Liver (tissue), 9 donors: ENCODE data around the gene SRPX. TPM values are rescaled to one million over a fixed set of nuclear protein-coding genes. Genes with fewer than 3 reads are reported as not detected.

ENCODE experiments used
- DNase-seq: peaks from one replicate; pipeline ENCODE4 v3.0.0-alpha.2; 2017; ENCODE audit warnings: low spot score
- H3K27ac ChIP-seq, 2 donors: one replicate each; pipeline ENCODE4 v1.7.0; 2013; ENCODE audit warnings: inconsistent platforms in 2 of 2, low read length in 2 of 2, control low read depth in 1 of 2, low read depth in 1 of 2, mild to moderate bottlenecking in 1 of 2
- H3K27me3 ChIP-seq, 4 donors: one replicate each; pipeline versions ENCODE4 v1.6.1 to v1.7.0; 2013; ENCODE audit warnings: low read length in 3 of 4, inconsistent platforms in 1 of 4, mild to moderate bottlenecking in 1 of 4, moderate library complexity in 1 of 4; ENCODE audit not compliant: control insufficient read depth in 4 of 4, insufficient read depth in 4 of 4
- H3K36me3 ChIP-seq, 4 donors: one replicate each; pipeline versions ENCODE4 v1.6.1 to v1.7.0; 2013; ENCODE audit warnings: low read length in 3 of 4, mild to moderate bottlenecking in 3 of 4, low read depth in 1 of 4, moderate library complexity in 1 of 4; ENCODE audit not compliant: control insufficient read depth in 4 of 4, insufficient read depth in 3 of 4
- H3K4me1 ChIP-seq, 4 donors: one replicate each; pipeline versions ENCODE4 v1.6.1 to v1.7.0; 2013; ENCODE audit warnings: low read length in 3 of 4, mild to moderate bottlenecking in 3 of 4, moderate library complexity in 1 of 4; ENCODE audit not compliant: control insufficient read depth in 4 of 4, insufficient read depth in 4 of 4
- H3K4me3 ChIP-seq, 3 donors: one replicate each; pipeline versions ENCODE4 v1.6.1 to v1.7.0; 2013; ENCODE audit warnings: low read length in 3 of 3, control low read depth in 1 of 3, low read depth in 1 of 3, mild to moderate bottlenecking in 1 of 3
- H3K9ac ChIP-seq, 2 donors: one replicate each; pipeline ENCODE4 v1.7.0; 2013; ENCODE audit warnings: low read length in 2 of 2, mild to moderate bottlenecking in 2 of 2, moderate library complexity in 2 of 2, control low read depth in 1 of 2, low read depth in 1 of 2
- H3K9me3 ChIP-seq, 4 donors: one replicate each; pipeline versions ENCODE4 v1.6.1 to v1.7.0; 2013; ENCODE audit warnings: low read length in 3 of 4; ENCODE audit not compliant: control insufficient read depth in 4 of 4
- FOXA1 ChIP-seq: IDR thresholded peaks from 2 replicates; pipeline ENCODE4 v1.6.1; 2016; ENCODE audit warnings: antibody characterized with exemption
- GABPA ChIP-seq, 2 donors: IDR thresholded peaks in 1 of 2; conservative IDR thresholded peaks in 1 of 2; 2 replicates each; pipeline ENCODE4 v1.6.1; 2016; ENCODE audit warnings: antibody characterized with exemption in 2 of 2, mild to moderate bottlenecking in 1 of 2, moderate library complexity in 1 of 2
- HNF4G ChIP-seq: IDR thresholded peaks from 2 replicates; pipeline ENCODE4 v1.6.1; 2016; ENCODE audit warnings: antibody characterized with exemption
- JUND ChIP-seq, 2 donors: IDR thresholded peaks; 2 replicates each; pipeline ENCODE4 v1.6.1; 2016; ENCODE audit warnings: antibody characterized with exemption in 2 of 2
- NR2F2 ChIP-seq: IDR thresholded peaks from 2 replicates; pipeline ENCODE4 v1.6.1; 2016; ENCODE audit warnings: antibody characterized with exemption
- RAD21 ChIP-seq, 2 donors: IDR thresholded peaks; 2 replicates each; pipeline ENCODE4 v1.6.1; 2016; ENCODE audit warnings: antibody characterized with exemption in 2 of 2, mild to moderate bottlenecking in 2 of 2
- RXRA ChIP-seq, 2 donors: IDR thresholded peaks; 2 replicates each; pipeline ENCODE4 v1.6.1; 2017 to 2018; ENCODE audit warnings: antibody characterized with exemption in 2 of 2, mild to moderate bottlenecking in 1 of 2
- TAF1 ChIP-seq: conservative IDR thresholded peaks from 2 replicates; pipeline ENCODE4 v1.6.1; 2016; ENCODE audit warnings: antibody characterized with exemption, mild to moderate bottlenecking
- WGBS: extraction: QIAGEN DNeasy Blood & Tissue Kit; methylation state at CpG from one replicate; pipeline ENCODE4 v1.1.7; 2013; 5-methylcytosine and 5-hydroxymethylcytosine counted together
- polyA plus RNA-seq, 2 donors: library from polyadenylated mRNA; stranded (reverse) in 1 of 2; unstranded in 1 of 2; fragments of 200-250 nt in 1 of 2; fragments of >200 nt in 1 of 2; fragmentation: Nextera tagmentation in 1 of 2; extraction: Ambion mirVana in 1 of 2; gene quantifications; one replicate each; pipeline versions ENCODE4 v1.2.1 to v1.2.3, GENCODE V29; 2013 to 2015
- total RNA-seq, 2 donors: library from RNA; depleted of rRNA; stranded (reverse); fragments of >200 nt; gene quantifications; one replicate each; pipeline ENCODE4 v1.2.3, GENCODE V29; 2014
- TF ChIP-seq, protein P1 (sequence below): IDR thresholded peaks from 2 replicates; pipeline ENCODE4 v1.6.1; 2016; ENCODE audit warnings: antibody characterized with exemption
- TF ChIP-seq, protein P2 (sequence below): fragments of 150-350 bp; IDR thresholded peaks from 2 replicates; pipeline ENCODE4 v1.5.1; 2017; ENCODE audit warnings: improper control_type of control experiment, low read depth, low read length; ENCODE audit not compliant: missing input control
- TF ChIP-seq, protein P3 (sequence below): IDR thresholded peaks from 2 replicates; pipeline ENCODE4 v1.6.1; 2016; ENCODE audit warnings: antibody characterized with exemption, mild to moderate bottlenecking
- donor health status: healthy.
- donor health status: healthy.
- donor health status: healthy.
- donor health status: healthy.
- donor health status: healthy.

Gene SRPX
- total and polyA plus RNA-seq, 4 donors: 4.9 to 15.3 (median 10.3) TPM

DNA sequence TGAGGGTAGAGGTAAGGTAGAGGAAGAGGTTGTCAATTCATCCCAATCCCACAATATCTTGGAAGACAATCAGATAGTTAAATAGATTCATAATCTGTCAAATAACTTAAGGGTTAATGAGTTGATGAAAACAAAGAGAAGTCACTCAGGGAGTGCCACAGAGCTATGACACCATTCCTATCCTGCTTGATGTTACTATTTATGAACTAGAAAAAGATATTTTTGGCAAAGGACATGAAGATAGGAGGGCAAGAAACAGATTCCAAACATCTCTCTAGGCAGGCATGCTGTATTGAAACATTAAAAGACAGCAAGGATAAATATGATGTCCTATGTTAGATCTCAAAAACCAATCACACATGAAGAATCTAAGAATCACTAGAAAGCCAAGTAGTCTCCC is 3.5 kb upstream of the SRPX start:
- H3K9ac ChIP-seq: no peak overlapping the region
- TF ChIP-seq HNF4G: no peak
- TF ChIP-seq JUND (IDR thresholded peaks at IDR 0.05): no peak
- TF ChIP-seq RXRA (IDR thresholded peaks at IDR 0.05): no peak
- TF ChIP-seq GABPA (IDR thresholded peaks at IDR 0.05 in 1 of 2, conservative IDR thresholded peaks at IDR 0.05 in 1 of 2): no peak
- TF ChIP-seq, protein P1, sequence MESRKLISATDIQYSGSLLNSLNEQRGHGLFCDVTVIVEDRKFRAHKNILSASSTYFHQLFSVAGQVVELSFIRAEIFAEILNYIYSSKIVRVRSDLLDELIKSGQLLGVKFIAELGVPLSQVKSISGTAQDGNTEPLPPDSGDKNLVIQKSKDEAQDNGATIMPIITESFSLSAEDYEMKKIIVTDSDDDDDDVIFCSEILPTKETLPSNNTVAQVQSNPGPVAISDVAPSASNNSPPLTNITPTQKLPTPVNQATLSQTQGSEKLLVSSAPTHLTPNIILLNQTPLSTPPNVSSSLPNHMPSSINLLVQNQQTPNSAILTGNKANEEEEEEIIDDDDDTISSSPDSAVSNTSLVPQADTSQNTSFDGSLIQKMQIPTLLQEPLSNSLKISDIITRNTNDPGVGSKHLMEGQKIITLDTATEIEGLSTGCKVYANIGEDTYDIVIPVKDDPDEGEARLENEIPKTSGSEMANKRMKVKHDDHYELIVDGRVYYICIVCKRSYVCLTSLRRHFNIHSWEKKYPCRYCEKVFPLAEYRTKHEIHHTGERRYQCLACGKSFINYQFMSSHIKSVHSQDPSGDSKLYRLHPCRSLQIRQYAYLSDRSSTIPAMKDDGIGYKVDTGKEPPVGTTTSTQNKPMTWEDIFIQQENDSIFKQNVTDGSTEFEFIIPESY: no peak

DNA sequence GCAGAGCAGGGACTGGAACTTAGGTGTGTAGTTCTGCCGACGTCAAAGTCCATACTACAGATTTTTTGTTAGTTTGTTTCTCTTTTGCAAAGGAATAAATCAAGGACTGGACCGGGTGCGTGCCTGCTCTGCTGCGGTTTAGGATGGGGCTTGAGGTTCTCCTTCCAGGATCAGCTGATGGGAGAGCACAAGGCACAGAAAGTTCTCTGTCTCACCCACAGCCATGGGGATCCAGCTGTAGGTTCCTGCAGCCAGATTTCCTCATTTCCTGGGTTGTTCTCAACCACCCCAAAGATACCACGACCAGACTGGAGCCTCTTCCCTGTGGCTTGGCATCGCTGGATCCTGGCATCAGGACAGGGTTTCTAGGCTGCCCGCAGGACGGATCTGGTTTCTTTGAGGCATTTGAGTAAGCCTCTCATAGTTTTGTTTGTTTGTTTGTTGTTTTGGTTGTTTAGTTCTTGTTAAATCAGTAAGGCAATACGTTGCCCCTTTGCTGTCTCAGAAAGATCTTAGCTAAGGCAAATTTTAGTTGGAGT is 789 bp upstream of the SRPX start:
- Histone ChIP-seq H3K9me3 (no peaks in the 10 kb centered on the region), H3K9ac (no peak overlapping the region), H3K4me1 (peaks cover 0 to 13% (median 5%) of the 10 kb centered on the region in 4 donors), H3K27ac (no peak overlapping the region), H3K4me3 (no peak overlapping the region), H3K36me3 (no peaks in the 10 kb centered on the region), H3K27me3 (peaks cover 0 to 3% (median 0%) of the 10 kb centered on the region in 4 donors)
- WGBS: 59% methylated on average over 10 of the region's 10 CpGs
- TF ChIP-seq RAD21 (IDR thresholded peaks at IDR 0.05) (no peak), RXRA (IDR thresholded peaks at IDR 0.05) (no peak), TAF1 (no peak)
- TF ChIP-seq, protein P2, sequence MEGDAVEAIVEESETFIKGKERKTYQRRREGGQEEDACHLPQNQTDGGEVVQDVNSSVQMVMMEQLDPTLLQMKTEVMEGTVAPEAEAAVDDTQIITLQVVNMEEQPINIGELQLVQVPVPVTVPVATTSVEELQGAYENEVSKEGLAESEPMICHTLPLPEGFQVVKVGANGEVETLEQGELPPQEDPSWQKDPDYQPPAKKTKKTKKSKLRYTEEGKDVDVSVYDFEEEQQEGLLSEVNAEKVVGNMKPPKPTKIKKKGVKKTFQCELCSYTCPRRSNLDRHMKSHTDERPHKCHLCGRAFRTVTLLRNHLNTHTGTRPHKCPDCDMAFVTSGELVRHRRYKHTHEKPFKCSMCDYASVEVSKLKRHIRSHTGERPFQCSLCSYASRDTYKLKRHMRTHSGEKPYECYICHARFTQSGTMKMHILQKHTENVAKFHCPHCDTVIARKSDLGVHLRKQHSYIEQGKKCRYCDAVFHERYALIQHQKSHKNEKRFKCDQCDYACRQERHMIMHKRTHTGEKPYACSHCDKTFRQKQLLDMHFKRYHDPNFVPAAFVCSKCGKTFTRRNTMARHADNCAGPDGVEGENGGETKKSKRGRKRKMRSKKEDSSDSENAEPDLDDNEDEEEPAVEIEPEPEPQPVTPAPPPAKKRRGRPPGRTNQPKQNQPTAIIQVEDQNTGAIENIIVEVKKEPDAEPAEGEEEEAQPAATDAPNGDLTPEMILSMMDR: no peak
- TF ChIP-seq, protein P3, sequence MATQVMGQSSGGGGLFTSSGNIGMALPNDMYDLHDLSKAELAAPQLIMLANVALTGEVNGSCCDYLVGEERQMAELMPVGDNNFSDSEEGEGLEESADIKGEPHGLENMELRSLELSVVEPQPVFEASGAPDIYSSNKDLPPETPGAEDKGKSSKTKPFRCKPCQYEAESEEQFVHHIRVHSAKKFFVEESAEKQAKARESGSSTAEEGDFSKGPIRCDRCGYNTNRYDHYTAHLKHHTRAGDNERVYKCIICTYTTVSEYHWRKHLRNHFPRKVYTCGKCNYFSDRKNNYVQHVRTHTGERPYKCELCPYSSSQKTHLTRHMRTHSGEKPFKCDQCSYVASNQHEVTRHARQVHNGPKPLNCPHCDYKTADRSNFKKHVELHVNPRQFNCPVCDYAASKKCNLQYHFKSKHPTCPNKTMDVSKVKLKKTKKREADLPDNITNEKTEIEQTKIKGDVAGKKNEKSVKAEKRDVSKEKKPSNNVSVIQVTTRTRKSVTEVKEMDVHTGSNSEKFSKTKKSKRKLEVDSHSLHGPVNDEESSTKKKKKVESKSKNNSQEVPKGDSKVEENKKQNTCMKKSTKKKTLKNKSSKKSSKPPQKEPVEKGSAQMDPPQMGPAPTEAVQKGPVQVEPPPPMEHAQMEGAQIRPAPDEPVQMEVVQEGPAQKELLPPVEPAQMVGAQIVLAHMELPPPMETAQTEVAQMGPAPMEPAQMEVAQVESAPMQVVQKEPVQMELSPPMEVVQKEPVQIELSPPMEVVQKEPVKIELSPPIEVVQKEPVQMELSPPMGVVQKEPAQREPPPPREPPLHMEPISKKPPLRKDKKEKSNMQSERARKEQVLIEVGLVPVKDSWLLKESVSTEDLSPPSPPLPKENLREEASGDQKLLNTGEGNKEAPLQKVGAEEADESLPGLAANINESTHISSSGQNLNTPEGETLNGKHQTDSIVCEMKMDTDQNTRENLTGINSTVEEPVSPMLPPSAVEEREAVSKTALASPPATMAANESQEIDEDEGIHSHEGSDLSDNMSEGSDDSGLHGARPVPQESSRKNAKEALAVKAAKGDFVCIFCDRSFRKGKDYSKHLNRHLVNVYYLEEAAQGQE: no peak
- DNase-seq: no peak

More for the DNA sequence above, 3.5 kb upstream of the SRPX start:
- DNase-seq: no peak
- no peaks in the 10 kb centered on the region for H3K9me3 ChIP-seq
- H3K27me3 ChIP-seq: peaks cover 0 to 3% (median 0%) of the 10 kb centered on the region in 4 donors
- no peak overlapping the region for H3K27ac ChIP-seq
- H3K4me1 ChIP-seq: peaks cover 0 to 13% (median 5%) of the 10 kb centered on the region in 4 donors
- no peak overlapping the region for H3K4me3 ChIP-seq
- no peaks in the 10 kb centered on the region for H3K36me3 ChIP-seq

DNA sequence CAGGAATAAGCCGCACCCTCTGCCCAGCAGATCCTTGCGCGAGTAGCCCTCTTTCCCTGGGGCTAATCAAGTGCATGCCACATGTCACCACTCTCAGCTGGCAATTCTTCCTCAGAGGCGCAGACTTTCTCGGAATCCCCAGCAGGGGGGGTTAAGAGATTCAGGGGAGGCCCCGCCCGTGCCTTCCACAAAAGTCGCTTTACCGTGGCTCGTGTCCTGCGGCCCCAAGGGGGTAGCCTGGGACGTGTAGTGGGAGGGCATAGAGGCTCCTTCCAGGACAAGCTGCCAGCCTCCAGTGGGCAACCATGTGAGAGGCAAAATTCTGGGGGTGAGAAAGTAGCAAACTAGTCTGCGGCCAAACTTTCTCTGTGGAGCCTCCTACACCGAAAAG is 652 bp downstream of the SRPX start:
- Histone ChIP-seq H3K36me3 (no peaks in the 10 kb centered on the region), H3K4me3 (peak overlapping the region; percentile 11 to 55 (median 36)), H3K27ac (no peak overlapping the region), H3K9me3 (no peaks in the 10 kb centered on the region), H3K9ac (no peak overlapping the region), H3K4me1 (peaks cover 0 to 13% (median 5%) of the 10 kb centered on the region in 4 donors), H3K27me3 (peaks cover 0 to 2% (median 0%) of the 10 kb centered on the region in 4 donors)
- TF ChIP-seq, protein P1: no peak
- TF ChIP-seq RAD21 (IDR thresholded peaks at IDR 0.05): peak in 1 of 2 donors; percentile 15
- no peak for TF ChIP-seq FOXA1
- TF ChIP-seq NR2F2: no peak
- TF ChIP-seq, protein P3: no peak
- WGBS: 4% methylated on average over 14 of the region's 14 CpGs
- no peak for DNase-seq
